ENCODE measurements around the gene SERPINB4. TPM values are rescaled to one million over a fixed set of nuclear protein-coding genes. Genes with fewer than 3 reads are reported as not detected.
"Not testable (repeated sequence)": the region's sequence is repeated elsewhere in the genome, so short reads cannot be mapped to it uniquely, and the experiment has no call there.

The SERPINB4 gene
- total RNA-seq, 1 donor from 2014 or later, result not detected

GRCh38 chr18:63648241-63648640 lies 4.2 kb upstream of the SERPINB4 start:
- DNase-seq (ENCODE audit: low read depth), result no peak
- H3K4me3 ChIP-seq (ENCODE audit: low read depth, low read length), result no peak overlapping the region
- no peaks in the 10 kb centered on the region for H3K27me3 ChIP-seq (ENCODE audit: control insufficient read depth, insufficient read depth, low read length)
- no peak for TF ChIP-seq CTCF (IDR thresholded peaks at IDR 0.05; ENCODE audit: insufficient read depth, low read length, poor library complexity, severe bottlenecking)
- H3K36me3 ChIP-seq (ENCODE audit: control insufficient read depth, insufficient read depth, low read length), result no peaks in the 10 kb centered on the region

- Histone ChIP-seq H3K27me3 (ENCODE audit: control insufficient read depth, insufficient read depth, low read length) (no peaks in the 10 kb centered on the region), H3K4me3 (ENCODE audit: low read depth, low read length) (no peak overlapping the region), H3K36me3 (ENCODE audit: control insufficient read depth, insufficient read depth, low read length) (no peaks in the 10 kb centered on the region)
- no peak for TF ChIP-seq CTCF (IDR thresholded peaks at IDR 0.05; ENCODE audit: insufficient read depth, low read length, poor library complexity, severe bottlenecking)
- no peak for DNase-seq (ENCODE audit: low read depth)
Measured at GRCh38 chr18:63646936-63647335, 2.9 kb upstream of the SERPINB4 start.

- DNase-seq (ENCODE audit: low read depth); H3K4me3 ChIP-seq (ENCODE audit: low read depth, low read length); H3K36me3 ChIP-seq (ENCODE audit: control insufficient read depth, insufficient read depth, low read length); H3K27me3 ChIP-seq (ENCODE audit: control insufficient read depth, insufficient read depth, low read length): not testable (repeated sequence)
Measured at GRCh38 chr18:63644694-63645093, 638 bp upstream of the SERPINB4 start.

- not testable (repeated sequence) for H3K27me3 ChIP-seq (ENCODE audit: control insufficient read depth, insufficient read depth, low read length); H3K4me3 ChIP-seq (ENCODE audit: low read depth, low read length); DNase-seq (ENCODE audit: low read depth); H3K36me3 ChIP-seq (ENCODE audit: control insufficient read depth, insufficient read depth, low read length)
Measured at GRCh38 chr18:63642668-63643356, 1.2 kb downstream of the SERPINB4 start.

GRCh38 chr18:63641157-63641680 lies 2.8 kb downstream of the SERPINB4 start:
- H3K27me3 ChIP-seq (ENCODE audit: control insufficient read depth, insufficient read depth, low read length); DNase-seq (ENCODE audit: low read depth); H3K4me3 ChIP-seq (ENCODE audit: low read depth, low read length); H3K36me3 ChIP-seq (ENCODE audit: control insufficient read depth, insufficient read depth, low read length): not testable (repeated sequence)

GRCh38 chr18:63637703-63638102 lies 6.4 kb downstream of the SERPINB4 start:
- no peak for TF ChIP-seq CTCF (IDR thresholded peaks at IDR 0.05; ENCODE audit: insufficient read depth, low read length, poor library complexity, severe bottlenecking)
- Histone ChIP-seq H3K27me3 (ENCODE audit: control insufficient read depth, insufficient read depth, low read length) (no peaks in the 10 kb centered on the region), H3K36me3 (ENCODE audit: control insufficient read depth, insufficient read depth, low read length) (no peaks in the 10 kb centered on the region), H3K4me3 (ENCODE audit: low read depth, low read length) (no peak overlapping the region)
- DNase-seq (ENCODE audit: low read depth), result no peak

GRCh38 chr18:63627819-63628218 lies 16.2 kb downstream of the SERPINB4 start:
- no peaks in the 10 kb centered on the region for H3K36me3 ChIP-seq (ENCODE audit: control insufficient read depth, insufficient read depth, low read length)
- DNase-seq (ENCODE audit: low read depth), result no peak
- no peaks in the 10 kb centered on the region for H3K27me3 ChIP-seq (ENCODE audit: control insufficient read depth, insufficient read depth, low read length)
- no peak overlapping the region for H3K4me3 ChIP-seq (ENCODE audit: low read depth, low read length)
- no peak for TF ChIP-seq CTCF (IDR thresholded peaks at IDR 0.05; ENCODE audit: insufficient read depth, low read length, poor library complexity, severe bottlenecking)

Measured in kidney epithelial cell (primary cell).